GM21526 (cell line): ENCODE measurements around the gene NAT9.

Source experiments
- ATAC-seq: cut with Tn5 transposase; IDR thresholded peaks from one replicate; pipeline ENCODE4 v1.9.1; 2021; ENCODE audit warnings: moderate library complexity; ENCODE audit not compliant: unreplicated experiment, low FRiP score

NAT9 gene

GRCh38 chr17:74782571-74782970 is 6.4 kb upstream of the NAT9 start:
- no peak for ATAC-seq

- ATAC-seq, result no peak
Measured at GRCh38 chr17:74780443-74781238, 4.5 kb upstream of the NAT9 start.

GRCh38 chr17:74779948-74780400 is 3.8 kb upstream of the NAT9 start:
- ATAC-seq, result peak; percentile 46

- no peak for ATAC-seq
Measured at GRCh38 chr17:74779501-74779900, 3.4 kb upstream of the NAT9 start.

- no peak for ATAC-seq
Measured at GRCh38 chr17:74778960-74779359, 2.8 kb upstream of the NAT9 start.

GRCh38 chr17:74777901-74778515 is 1.9 kb upstream of the NAT9 start:
- ATAC-seq, result no peak

GRCh38 chr17:74776990-74777389 is 845 bp upstream of the NAT9 start:
- ATAC-seq, result no peak

GRCh38 chr17:74775409-74776043 is 619 bp downstream of the NAT9 start:
- ATAC-seq, result no peak

GRCh38 chr17:74773871-74774286 is 2.3 kb downstream of the NAT9 start:
- no peak for ATAC-seq

GRCh38 chr17:74773414-74773813 is 2.7 kb downstream of the NAT9 start:
- ATAC-seq, result no peak

GRCh38 chr17:74772053-74772452 is 4.1 kb downstream of the NAT9 start:
- no peak for ATAC-seq

GRCh38 chr17:74771319-74771914 is 4.7 kb downstream of the NAT9 start:
- ATAC-seq, result no peak

GRCh38 chr17:74770498-74771318 is 5.4 kb downstream of the NAT9 start:
- no peak for ATAC-seq

- no peak for ATAC-seq
Measured at GRCh38 chr17:74769856-74770497, 6.2 kb downstream of the NAT9 start.

- ATAC-seq, result no peak
Measured at GRCh38 chr17:74769266-74769855, 6.8 kb downstream of the NAT9 start.

- no peak for ATAC-seq
Measured at GRCh38 chr17:74768763-74769114, 7.4 kb downstream of the NAT9 start.

GRCh38 chr17:74768069-74768762 is 7.9 kb downstream of the NAT9 start:
- ATAC-seq, result no peak

GRCh38 chr17:74767111-74767516 is 9.0 kb downstream of the NAT9 start:
- ATAC-seq, result no peak

- no peak for ATAC-seq
Measured at GRCh38 chr17:74766413-74766812, 9.7 kb downstream of the NAT9 start.
